HUES6 (cell line): Measurements from ENCODE around the gene TRIM2.

Experiments
- H3K27ac ChIP-seq: 2 replicates; pipeline ENCODE4 v1.7.0; 2013; ENCODE audit warnings: low read depth, mild to moderate bottlenecking, low read length, inconsistent platforms
- H3K27me3 ChIP-seq: 2 replicates; pipeline ENCODE4 v1.6.1; 2013; ENCODE audit warnings: low read length; ENCODE audit not compliant: control insufficient read depth, insufficient read depth
- H3K36me3 ChIP-seq: 2 replicates; pipeline ENCODE4 v1.6.1; 2013; ENCODE audit warnings: low read length; ENCODE audit not compliant: control insufficient read depth, insufficient read depth
- H3K4me1 ChIP-seq: 2 replicates; pipeline ENCODE4 v1.6.1; 2013; ENCODE audit warnings: low read length; ENCODE audit not compliant: control insufficient read depth, insufficient read depth
- H3K4me3 ChIP-seq: 2 replicates; pipeline ENCODE4 v1.5.1; 2013; ENCODE audit warnings: low read depth, low read length
- H3K9ac ChIP-seq: one replicate; pipeline ENCODE4 v1.6.1; 2013; ENCODE audit warnings: mild to moderate bottlenecking, low read length
- H3K9me3 ChIP-seq: 2 replicates; pipeline ENCODE4 v1.6.1; 2013; ENCODE audit warnings: low read depth, low read length; ENCODE audit not compliant: control insufficient read depth, insufficient read depth

Gene TRIM2

DNA sequence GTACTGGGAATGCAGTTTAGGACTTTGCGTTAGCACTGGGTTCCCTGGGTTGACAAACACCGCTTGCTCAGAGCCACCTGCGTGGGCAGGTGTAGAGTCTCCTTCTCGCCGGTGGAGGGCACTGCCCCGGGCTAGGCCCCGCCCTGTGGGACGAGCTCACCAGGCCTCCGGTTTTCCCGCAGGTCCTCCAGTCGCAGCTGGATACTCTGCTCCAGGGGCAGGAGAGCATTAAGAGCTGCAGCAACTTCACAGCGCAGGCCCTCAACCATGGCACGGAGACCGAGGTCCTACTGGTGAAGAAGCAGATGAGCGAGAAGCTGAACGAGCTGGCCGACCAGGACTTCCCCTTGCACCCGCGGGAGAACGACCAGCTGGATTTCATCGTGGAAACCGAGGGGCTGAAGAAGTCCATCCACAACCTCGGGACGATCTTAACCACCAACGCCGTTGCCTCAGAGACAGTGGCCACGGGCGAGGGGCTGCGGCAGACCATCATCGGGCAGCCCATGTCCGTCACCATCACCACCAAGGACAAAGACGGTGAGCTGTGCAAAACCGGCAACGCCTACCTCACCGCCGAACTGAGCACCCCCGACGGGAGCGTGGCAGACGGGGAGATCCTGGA is 91.0 kb downstream of the TRIM2 start:
- Histone ChIP-seq H3K27me3 (no peaks in the 10 kb centered on the region), H3K9ac (no peak overlapping the region), H3K4me1 (peaks cover 3% of the 10 kb centered on the region; the same call in 1 of the 2 replicates), H3K27ac (no peak overlapping the region), H3K4me3 (no peak overlapping the region), H3K36me3 (peaks cover 72% of the 10 kb centered on the region), H3K9me3 (peaks cover 18% of the 10 kb centered on the region)

DNA sequence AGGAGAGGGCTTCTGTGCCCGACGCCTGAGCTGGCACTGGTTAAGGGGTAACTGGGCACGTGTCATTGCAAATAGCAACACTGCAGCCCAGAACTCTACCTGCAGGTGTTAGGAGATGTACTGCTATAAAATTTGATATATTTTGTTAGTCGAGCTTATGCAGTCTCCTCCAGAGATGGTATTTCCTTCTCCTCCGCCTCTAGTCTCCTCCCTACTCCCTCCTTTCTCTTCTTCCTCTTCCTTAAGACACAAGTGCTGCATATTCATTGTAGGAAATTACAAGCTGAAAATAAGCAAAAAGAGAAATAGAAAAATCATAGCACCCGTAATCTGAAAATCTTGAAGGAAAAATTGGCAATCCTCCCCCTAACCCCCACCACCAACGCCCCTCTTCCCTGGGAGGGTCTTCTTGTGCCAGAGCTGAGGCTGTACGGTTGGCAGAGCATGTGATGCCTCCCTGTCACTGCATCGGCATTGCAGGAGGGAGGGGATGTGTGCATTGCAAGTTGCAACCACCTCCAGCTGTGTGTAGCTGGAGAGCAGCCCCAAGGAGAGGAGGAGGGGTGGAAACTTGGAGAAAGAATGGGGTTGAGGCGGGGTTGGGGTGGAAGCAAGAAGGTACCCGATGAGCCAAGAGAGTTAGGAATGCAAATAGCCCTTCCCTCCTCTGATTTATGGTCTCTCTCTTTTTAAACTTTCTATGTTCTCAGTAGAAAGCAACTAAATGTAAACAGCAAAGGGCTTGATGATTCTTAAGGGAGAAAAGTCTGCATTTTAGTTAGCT is 92.0 kb downstream of the TRIM2 start:
- no peaks in the 10 kb centered on the region for H3K27me3 ChIP-seq
- H3K36me3 ChIP-seq: peaks cover 73% of the 10 kb centered on the region
- peaks cover 3% of the 10 kb centered on the region; the same call in 1 of the 2 replicates for H3K4me1 ChIP-seq
- no peak overlapping the region for H3K9ac ChIP-seq
- H3K4me3 ChIP-seq: no peak overlapping the region
- no peak overlapping the region for H3K27ac ChIP-seq
- peaks cover 22% of the 10 kb centered on the region for H3K9me3 ChIP-seq

GRCh38 chr4:153297116-153297515 is 92.9 kb downstream of the TRIM2 start:
- Histone ChIP-seq H3K27ac (no peak overlapping the region), H3K9me3 (peaks cover 25% of the 10 kb centered on the region), H3K4me3 (no peak overlapping the region), H3K4me1 (peaks cover 3% of the 10 kb centered on the region; the same call in 1 of the 2 replicates), H3K27me3 (no peaks in the 10 kb centered on the region), H3K36me3 (peaks cover 74% of the 10 kb centered on the region), H3K9ac (no peak overlapping the region)

- H3K9me3 ChIP-seq: no peaks in the 10 kb centered on the region
- H3K27ac ChIP-seq: no peak overlapping the region
- no peaks in the 10 kb centered on the region for H3K27me3 ChIP-seq
- peaks cover 7% of the 10 kb centered on the region for H3K36me3 ChIP-seq
- H3K9ac ChIP-seq: no peak overlapping the region
- no peak overlapping the region for H3K4me3 ChIP-seq
- no peaks in the 10 kb centered on the region for H3K4me1 ChIP-seq
Measured at GRCh38 chr4:153310793-153311192, 106.5 kb downstream of the TRIM2 start.

- H3K4me1 ChIP-seq: no peaks in the 10 kb centered on the region
Measured at GRCh38 chr4:153314915-153315314, 110.7 kb downstream of the TRIM2 start.

GRCh38 chr4:153318696-153319320 is 114.6 kb downstream of the TRIM2 start:
- no peaks in the 10 kb centered on the region for H3K9me3 ChIP-seq

More at GRCh38 chr4:153314915-153315314, 110.7 kb downstream of the TRIM2 start:
- no peak overlapping the region for H3K9ac ChIP-seq
- H3K27ac ChIP-seq: no peak overlapping the region
- no peaks in the 10 kb centered on the region for H3K9me3 ChIP-seq
- H3K4me3 ChIP-seq: no peak overlapping the region
- peaks cover 12% of the 10 kb centered on the region for H3K36me3 ChIP-seq
- H3K27me3 ChIP-seq: no peaks in the 10 kb centered on the region

DNA sequence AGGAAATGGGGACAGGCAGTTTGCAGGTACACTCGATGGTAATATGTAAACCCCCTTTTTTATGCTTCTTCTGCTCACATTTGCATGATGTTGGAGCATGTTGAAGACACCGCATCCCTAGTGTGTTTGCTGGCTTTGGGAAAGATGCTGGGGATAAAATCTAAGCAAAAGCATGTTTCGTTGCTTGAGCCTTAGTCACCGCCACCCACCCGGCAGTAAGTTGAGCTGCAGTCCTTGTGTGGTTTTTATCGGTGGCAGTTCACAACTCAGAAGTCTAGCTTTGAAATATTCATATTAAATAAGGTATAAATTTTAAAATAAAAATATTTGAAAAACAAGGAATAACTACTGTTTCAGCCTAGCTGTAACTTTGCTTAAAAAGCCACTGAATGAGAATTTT is 118.5 kb downstream of the TRIM2 start:
- Histone ChIP-seq H3K9ac (no peak overlapping the region), H3K27me3 (no peaks in the 10 kb centered on the region), H3K27ac (no peak overlapping the region), H3K4me1 (no peaks in the 10 kb centered on the region), H3K36me3 (peaks cover 18% of the 10 kb centered on the region), H3K9me3 (no peaks in the 10 kb centered on the region), H3K4me3 (no peak overlapping the region)

More at GRCh38 chr4:153318696-153319320, 114.6 kb downstream of the TRIM2 start:
- Histone ChIP-seq H3K9ac (no peak overlapping the region), H3K4me1 (no peaks in the 10 kb centered on the region), H3K36me3 (peaks cover 29% of the 10 kb centered on the region), H3K4me3 (no peak overlapping the region), H3K27me3 (no peaks in the 10 kb centered on the region), H3K27ac (no peak overlapping the region)

DNA sequence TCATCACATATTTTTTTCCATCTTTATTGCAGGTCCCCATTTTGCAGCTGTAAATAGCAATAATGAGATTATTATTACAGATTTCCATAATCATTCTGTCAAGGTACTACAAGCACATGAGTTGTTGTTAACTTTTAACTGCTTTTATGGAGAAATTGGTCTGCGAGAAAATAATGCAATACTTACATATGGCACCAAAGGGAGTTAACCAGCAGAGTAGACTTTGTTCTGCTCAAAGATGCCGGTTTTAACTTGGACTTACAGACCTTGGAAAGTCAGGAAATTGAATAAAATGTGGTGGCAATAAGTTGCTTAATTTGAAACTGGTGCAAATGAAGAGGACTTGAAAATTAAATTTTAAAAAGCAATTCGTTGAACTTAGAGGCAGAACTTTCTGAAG is 119.8 kb downstream of the TRIM2 start:
- Histone ChIP-seq H3K27ac (no peak overlapping the region), H3K27me3 (no peaks in the 10 kb centered on the region), H3K4me1 (no peaks in the 10 kb centered on the region), H3K4me3 (no peak overlapping the region), H3K9me3 (no peaks in the 10 kb centered on the region), H3K9ac (no peak overlapping the region), H3K36me3 (peaks cover 21% of the 10 kb centered on the region)

GRCh38 chr4:153325558-153325957 is 121.3 kb downstream of the TRIM2 start:
- peaks cover 21% of the 10 kb centered on the region for H3K36me3 ChIP-seq
- no peaks in the 10 kb centered on the region for H3K27me3 ChIP-seq
- no peak overlapping the region for H3K27ac ChIP-seq

GRCh38 chr4:153326513-153326912 is 122.3 kb downstream of the TRIM2 start:
- H3K36me3 ChIP-seq: peaks cover 15% of the 10 kb centered on the region
- H3K4me3 ChIP-seq: no peak overlapping the region
- no peaks in the 10 kb centered on the region for H3K4me1 ChIP-seq
- no peak overlapping the region for H3K9ac ChIP-seq
- H3K9me3 ChIP-seq: no peaks in the 10 kb centered on the region
- no peaks in the 10 kb centered on the region for H3K27me3 ChIP-seq
- no peak overlapping the region for H3K27ac ChIP-seq

More at GRCh38 chr4:153325558-153325957, 121.3 kb downstream of the TRIM2 start:
- H3K4me1 ChIP-seq: no peaks in the 10 kb centered on the region
- H3K9ac ChIP-seq: no peak overlapping the region
- no peak overlapping the region for H3K4me3 ChIP-seq
- no peaks in the 10 kb centered on the region for H3K9me3 ChIP-seq

- Histone ChIP-seq H3K36me3 (peaks cover 11% of the 10 kb centered on the region), H3K9ac (no peak overlapping the region), H3K4me1 (no peaks in the 10 kb centered on the region), H3K27me3 (no peaks in the 10 kb centered on the region), H3K9me3 (no peaks in the 10 kb centered on the region), H3K27ac (no peak overlapping the region), H3K4me3 (no peak overlapping the region)
Measured at GRCh38 chr4:153327247-153327646, 123.0 kb downstream of the TRIM2 start.
